GM03348 (cell line): ENCODE data around the gene INSR.

Source experiments
- DNase-seq: peaks from one replicate; pipeline ENCODE4 v3.0.0; 2012; ENCODE audit warnings: low spot score

Gene INSR

GRCh38 chr19:7295912-7296536, 1.8 kb upstream of the INSR start:
- no peak for DNase-seq

- peak; percentile 65 for DNase-seq
Measured at GRCh38 chr19:7294558-7295212, 471 bp upstream of the INSR start.

- DNase-seq = peak; percentile 40
Measured at GRCh38 chr19:7292950-7293761, 1.1 kb downstream of the INSR start.

- no peak for DNase-seq
Measured at GRCh38 chr19:7292352-7292949, 1.8 kb downstream of the INSR start.

GRCh38 chr19:7288977-7289376, 5.2 kb downstream of the INSR start:
- DNase-seq = no peak

GRCh38 chr19:7288131-7288530, 6.1 kb downstream of the INSR start:
- no peak for DNase-seq

GRCh38 chr19:7287722-7288121, 6.5 kb downstream of the INSR start:
- DNase-seq = no peak

- DNase-seq = no peak
Measured at GRCh38 chr19:7280940-7281666, 13.1 kb downstream of the INSR start.

- peak; percentile 57 for DNase-seq
Measured at GRCh38 chr19:7272856-7273578, 21.2 kb downstream of the INSR start.

GRCh38 chr19:7268705-7269098, 25.5 kb downstream of the INSR start:
- no peak for DNase-seq

- DNase-seq = no peak
Measured at GRCh38 chr19:7267792-7268704, 26.2 kb downstream of the INSR start.

GRCh38 chr19:7266832-7267231, 27.4 kb downstream of the INSR start:
- no peak for DNase-seq

- no peak for DNase-seq
Measured at GRCh38 chr19:7265963-7266362, 28.3 kb downstream of the INSR start.

- DNase-seq = no peak
Measured at GRCh38 chr19:7264858-7265257, 29.4 kb downstream of the INSR start.

- no peak for DNase-seq
Measured at GRCh38 chr19:7263521-7263920, 30.7 kb downstream of the INSR start.

- DNase-seq = no peak
Measured at GRCh38 chr19:7263066-7263465, 31.1 kb downstream of the INSR start.

- no peak for DNase-seq
Measured at GRCh38 chr19:7262470-7262869, 31.7 kb downstream of the INSR start.

- DNase-seq = no peak
Measured at GRCh38 chr19:7260161-7260560, 34.1 kb downstream of the INSR start.

- DNase-seq = no peak
Measured at GRCh38 chr19:7258840-7259395, 35.3 kb downstream of the INSR start.
